ENCODE data around the gene TRIM33.

DNA sequence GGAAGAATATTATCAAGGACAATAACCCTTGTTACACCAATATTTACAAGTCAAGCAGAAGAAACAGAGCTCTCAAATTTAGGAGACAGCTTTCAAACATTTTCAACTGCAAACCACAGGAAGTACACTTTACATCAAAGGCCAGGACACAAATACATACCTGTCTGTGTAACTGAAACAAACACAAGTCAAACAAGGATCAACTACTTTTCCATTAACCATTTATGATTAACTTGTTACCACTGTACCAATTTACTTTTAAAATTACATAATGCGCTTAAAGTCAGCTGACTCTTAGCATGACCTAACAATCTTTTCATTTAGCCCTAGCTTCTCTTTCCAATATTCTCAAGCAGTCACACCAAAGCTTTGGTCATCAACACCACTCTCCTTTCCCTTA lies 43.5 kb downstream of the TRIM33 start:
- TF ChIP-seq CTCF (IDR thresholded peaks at IDR 0.05) (no peak), POLR2A (IDR thresholded peaks at IDR 0.05) (no peak)
